C4-2B (cell line): ENCODE results near the gene CRTC3.
"Not testable (repeated sequence)": the region's sequence is repeated elsewhere in the genome, so short reads cannot be mapped to it uniquely, and the experiment has no call there.

Source experiments
- CTCF ChIP-seq: fragments of 450-650 bp; conservative IDR thresholded peaks from 2 replicates; pipeline ENCODE4 v1.5.1; 2017; ENCODE audit warnings: mild to moderate bottlenecking
- ZFX ChIP-seq: fragments of 450-650 bp; IDR thresholded peaks from 2 replicates; pipeline ENCODE4 v1.6.1; 2017

GRCh38 chr15:90664081-90664461 is 134.3 kb downstream of the CRTC3 start:
- not testable (repeated sequence) for TF ChIP-seq CTCF, ZFX
